Hippocampal formation (tissue), 2 donors: ENCODE results near the gene TBC1D5.
"Not testable (repeated sequence)": the region's sequence is repeated elsewhere in the genome, so short reads cannot be mapped to it uniquely, and the experiment has no call there.

ENCODE experiments used
- DNase-seq, 2 donors: peaks; one replicate each; lab custom pipeline; 2025; lab: John Stamatoyannopoulos, UW

Gene TBC1D5

GRCh38 chr3:17411157-17411877 lies 331.1 kb downstream of the TBC1D5 start:
- no peak for DNase-seq

DNA sequence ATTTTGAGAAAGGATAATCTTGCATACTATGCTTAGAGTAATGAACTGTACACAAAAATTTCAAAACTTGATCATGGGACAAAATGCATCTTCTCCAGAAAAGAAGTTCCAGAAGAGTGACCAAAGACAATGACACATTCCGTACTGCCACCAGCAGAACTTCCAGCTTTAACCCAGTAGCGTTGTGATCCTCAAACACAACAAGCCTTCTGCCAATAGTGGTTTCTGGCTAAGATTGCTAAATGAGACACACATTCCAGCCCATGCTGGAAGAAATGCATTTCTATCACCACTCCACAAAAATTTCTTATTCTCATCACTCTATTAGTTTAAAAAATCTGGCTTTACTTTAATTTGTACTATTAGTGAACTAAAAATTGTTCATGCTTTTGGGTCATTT lies 334.9 kb downstream of the TBC1D5 start:
- no peak for DNase-seq

GRCh38 chr3:17404548-17404947 lies 337.9 kb downstream of the TBC1D5 start:
- DNase-seq, result no peak

GRCh38 chr3:17402442-17402841 lies 340.0 kb downstream of the TBC1D5 start:
- DNase-seq, result no peak

DNA sequence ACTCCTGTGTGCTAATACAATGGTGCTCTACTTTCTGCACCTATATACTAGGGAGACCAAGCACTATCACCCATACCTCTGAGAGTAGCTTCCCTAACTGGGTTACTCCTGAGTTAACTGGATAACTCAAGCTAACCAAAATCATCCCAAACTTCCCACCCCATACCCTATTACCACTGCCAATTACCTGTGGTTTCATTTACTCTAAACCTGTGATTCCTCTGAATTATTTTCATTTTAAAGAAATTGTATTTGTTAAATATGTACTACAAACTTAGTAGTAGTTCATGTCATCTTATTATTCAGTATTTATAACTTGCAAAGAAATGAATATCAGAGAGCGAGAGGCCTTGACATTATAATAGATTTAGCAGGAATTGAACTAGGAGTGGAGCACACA lies 340.5 kb downstream of the TBC1D5 start:
- DNase-seq, result no peak

DNA sequence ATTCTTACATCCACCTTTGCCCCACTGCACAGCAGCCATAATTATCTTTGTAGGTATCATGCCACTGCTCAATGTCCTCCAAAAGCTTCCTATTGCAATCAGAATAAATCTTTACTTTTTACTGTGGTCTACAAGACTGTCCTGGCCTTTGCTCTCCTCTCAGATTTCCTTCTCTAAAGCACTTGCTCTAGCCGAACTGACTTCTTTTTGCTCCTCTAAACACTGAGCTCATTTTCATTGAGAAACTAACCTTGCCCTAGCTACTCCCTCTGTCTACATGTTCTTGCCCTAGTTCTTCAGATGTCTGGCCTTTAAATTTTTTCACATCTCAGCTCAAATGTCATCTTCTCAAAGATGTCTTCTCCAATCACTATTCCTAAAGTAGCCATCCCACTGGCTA lies 342.8 kb downstream of the TBC1D5 start:
- DNase-seq, result no peak

DNA sequence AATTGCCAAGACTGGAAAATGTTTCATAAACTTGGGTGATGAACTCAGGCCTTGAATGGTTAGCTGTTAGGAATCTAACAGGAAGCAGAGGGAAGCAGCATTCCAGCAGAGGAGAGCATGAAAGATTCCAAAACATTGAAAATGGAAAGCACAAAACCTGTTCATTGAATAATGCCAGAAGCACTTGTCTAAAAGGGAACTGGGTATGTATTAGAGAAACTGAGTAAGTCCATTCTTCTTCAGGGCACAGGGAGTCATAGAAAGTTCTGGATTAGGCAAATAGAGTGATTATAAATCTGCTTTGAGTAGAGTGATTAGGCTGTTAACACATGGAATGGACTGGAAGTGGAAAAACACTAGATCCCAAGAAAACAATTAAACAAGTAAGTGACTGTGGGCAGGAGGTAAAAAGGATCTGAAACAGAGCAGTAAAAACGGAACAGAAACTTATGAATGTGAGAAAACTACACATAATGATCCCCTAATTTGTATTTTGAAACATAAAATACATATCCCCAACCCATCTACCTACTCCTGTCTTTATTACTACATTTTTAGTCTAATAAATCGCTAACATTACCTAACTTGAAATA lies 343.4 kb downstream of the TBC1D5 start:
- DNase-seq, result no peak

DNA sequence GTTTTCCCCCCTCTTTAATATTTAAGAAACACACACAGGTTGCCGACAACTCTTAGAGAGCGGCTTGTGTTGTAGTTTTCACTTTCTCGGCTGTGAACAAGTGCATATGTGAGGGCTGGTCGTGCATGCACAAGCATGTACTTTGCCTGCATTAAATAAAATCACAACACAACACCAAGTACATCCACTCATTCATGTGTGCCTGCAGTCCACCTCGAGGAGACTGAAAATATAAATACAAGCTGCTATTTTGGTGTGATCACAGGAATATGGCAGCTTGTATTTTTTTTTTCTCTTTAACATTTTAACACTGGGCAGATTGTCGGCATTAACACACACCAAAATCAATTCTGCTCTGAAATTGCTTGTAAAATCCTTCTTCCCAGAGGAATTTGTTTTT lies 346.4 kb downstream of the TBC1D5 start:
- DNase-seq, result no peak

GRCh38 chr3:17394541-17395155 lies 347.8 kb downstream of the TBC1D5 start:
- DNase-seq, result no peak

- not testable (repeated sequence) for DNase-seq
These were observed 349.9 kb downstream of the TBC1D5 start for GRCh38 chr3:17392516-17392915.

GRCh38 chr3:17390785-17391184 lies 351.6 kb downstream of the TBC1D5 start:
- DNase-seq, result no peak

DNA sequence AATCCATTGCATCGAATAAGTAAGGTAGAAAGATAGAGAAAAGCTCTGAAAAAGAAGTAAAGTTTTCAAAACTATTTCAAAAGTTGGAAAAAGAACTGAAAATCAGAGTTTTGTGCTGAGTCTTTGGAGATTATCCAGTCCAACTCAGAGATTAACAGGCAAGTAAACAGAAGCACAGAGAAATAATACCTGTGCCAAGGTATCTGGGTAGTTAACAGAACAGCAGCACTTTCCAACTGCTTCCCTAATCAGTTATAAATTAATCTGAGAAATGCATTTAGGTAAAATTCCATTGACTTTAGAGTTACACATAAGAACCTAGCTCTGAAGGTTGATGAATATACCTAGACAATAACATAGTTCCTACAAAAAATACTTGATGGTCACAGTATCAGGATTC lies 355.3 kb downstream of the TBC1D5 start:
- no peak for DNase-seq

GRCh38 chr3:17386432-17386831 lies 356.0 kb downstream of the TBC1D5 start:
- no peak for DNase-seq

- no peak for DNase-seq
These were observed 357.7 kb downstream of the TBC1D5 start for GRCh38 chr3:17384567-17385296.

GRCh38 chr3:17373304-17373703 lies 369.1 kb downstream of the TBC1D5 start:
- DNase-seq, result no peak

GRCh38 chr3:17372362-17373210 lies 369.8 kb downstream of the TBC1D5 start:
- DNase-seq, result no peak

DNA sequence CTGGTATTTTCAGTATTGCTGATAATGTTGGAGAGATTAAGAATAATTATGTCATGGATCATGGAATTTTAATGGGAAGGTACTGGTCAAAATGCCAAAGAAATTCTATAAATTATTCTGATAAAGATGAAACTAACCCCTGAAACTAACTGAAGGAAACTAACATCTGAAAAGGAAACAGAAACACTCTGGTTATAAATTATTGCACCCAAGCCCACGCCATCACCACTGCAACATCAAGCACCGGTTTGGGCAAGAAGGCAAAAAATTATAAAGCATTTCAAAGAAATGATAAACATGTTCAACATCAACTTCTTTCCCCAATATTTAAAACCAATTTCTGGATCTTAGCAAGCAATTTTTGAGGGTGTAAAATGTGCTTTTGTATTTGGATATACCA lies 372.5 kb downstream of the TBC1D5 start:
- no peak for DNase-seq

DNA sequence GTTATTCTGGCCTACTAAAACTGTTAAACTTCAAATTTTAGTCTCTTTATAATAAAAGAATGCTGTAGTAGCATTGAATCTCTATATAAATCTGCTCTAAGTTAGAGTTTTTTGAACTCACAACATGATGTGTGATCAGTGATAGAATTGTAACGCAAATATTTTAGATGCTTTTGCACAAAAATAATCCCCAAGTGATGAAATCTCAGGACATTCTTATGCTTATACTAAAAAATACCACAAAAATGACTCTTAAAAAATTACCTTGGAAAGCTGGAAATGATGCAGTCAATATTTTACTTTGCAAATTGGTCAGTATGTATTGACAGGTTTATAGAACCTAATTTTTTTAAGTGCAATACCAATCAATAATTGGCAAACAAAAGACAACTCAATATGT lies 375.3 kb downstream of the TBC1D5 start:
- DNase-seq, result no peak

GRCh38 chr3:17360991-17361390 lies 381.4 kb downstream of the TBC1D5 start:
- DNase-seq, result no peak

DNA sequence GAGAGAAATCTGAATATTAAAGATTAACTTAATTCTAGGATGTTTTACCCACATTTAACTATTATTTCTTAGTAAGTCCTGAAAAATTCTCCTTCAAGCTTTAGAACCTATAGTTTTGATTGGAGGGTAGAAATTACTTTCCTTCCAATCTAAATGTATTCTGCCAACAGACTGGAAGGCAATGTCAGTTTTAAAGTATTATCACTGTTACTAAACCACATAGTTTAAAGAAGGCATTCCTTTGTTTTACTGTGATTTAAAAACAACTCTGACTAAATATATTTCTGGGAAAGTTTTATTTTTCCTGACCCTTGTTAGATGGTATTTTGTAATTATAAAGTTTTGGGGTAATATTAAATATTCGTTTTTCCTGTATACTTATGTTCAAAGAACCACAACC lies 382.5 kb downstream of the TBC1D5 start:
- DNase-seq, result no peak

- DNase-seq, result no peak
These were observed 385.3 kb downstream of the TBC1D5 start for GRCh38 chr3:17357035-17357710.
